ENCODE data around the gene INHBB.

DNA sequence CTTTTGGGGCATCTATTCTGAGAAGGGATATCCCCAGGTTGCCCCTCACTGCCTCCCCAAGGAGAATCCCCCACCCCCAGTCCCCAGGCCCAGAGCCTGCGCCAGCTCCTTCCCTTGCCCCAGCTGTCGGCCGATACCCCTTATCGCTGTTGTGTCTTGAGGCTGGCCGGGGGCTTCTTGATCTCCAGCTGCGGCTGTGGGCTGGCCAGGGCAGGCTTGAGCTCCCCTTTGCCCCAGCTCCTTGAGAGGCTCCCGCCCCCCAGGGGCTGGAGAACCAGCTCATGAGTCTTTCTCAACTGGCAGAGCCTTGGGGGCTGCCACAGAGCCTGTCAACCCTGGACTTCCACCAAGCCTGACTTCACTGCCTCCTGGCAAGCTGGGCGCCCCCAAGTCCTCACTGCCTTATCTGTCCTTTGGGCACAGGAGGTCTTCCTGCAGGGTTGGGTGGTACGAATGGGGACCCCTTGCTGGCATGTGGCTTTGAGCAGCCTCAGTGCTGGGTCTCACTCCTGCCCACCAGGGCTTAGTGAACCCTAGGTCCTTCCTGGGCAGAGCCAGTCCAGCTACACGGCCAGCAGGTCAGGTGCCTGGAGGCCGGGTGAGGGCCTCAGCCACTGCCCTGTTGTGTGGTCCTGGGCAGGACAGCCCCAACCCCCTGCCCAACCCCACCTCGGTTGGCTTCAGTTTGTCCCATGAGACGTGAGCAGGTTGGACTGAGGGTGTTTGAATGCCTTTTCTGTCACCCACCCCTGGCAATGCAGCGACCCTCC is 29.5 kb downstream of the INHBB start:
- TF ChIP-seq POLR2A (IDR thresholded peaks at IDR 0.05), result no peak
- TF ChIP-seq CTCF (IDR thresholded peaks at IDR 0.05 in 4 of 5, conservative IDR thresholded peaks at IDR 0.05 in 1 of 5), result no peak

Data from gastrocnemius medialis (tissue), 4 donors.